GM12891 (cell line): Measurements from ENCODE around the gene KCNIP4.

Experiments used
- POLR2A ChIP-seq: IDR thresholded peaks from 2 replicates; pipeline ENCODE4 v1.6.1; 2011; ENCODE audit warnings: low read depth, low read length, control low read depth
- POLR2AphosphoS5 ChIP-seq: IDR thresholded peaks from 2 replicates; pipeline ENCODE4 v1.6.1; 2011; ENCODE audit warnings: low read depth, low read length, control low read depth
- TAF1 ChIP-seq: IDR thresholded peaks from 2 replicates; pipeline ENCODE4 v1.6.1; 2011; ENCODE audit warnings: low read depth, low read length, control low read depth

GRCh38 chr4:20895208-20895607 lies 1053.4 kb downstream of the KCNIP4 start:
- no peak for TF ChIP-seq TAF1
- TF ChIP-seq POLR2AphosphoS5: no peak
- no peak for TF ChIP-seq POLR2A
